Measurements from ENCODE around the gene LDLRAD4.

Gene LDLRAD4

DNA sequence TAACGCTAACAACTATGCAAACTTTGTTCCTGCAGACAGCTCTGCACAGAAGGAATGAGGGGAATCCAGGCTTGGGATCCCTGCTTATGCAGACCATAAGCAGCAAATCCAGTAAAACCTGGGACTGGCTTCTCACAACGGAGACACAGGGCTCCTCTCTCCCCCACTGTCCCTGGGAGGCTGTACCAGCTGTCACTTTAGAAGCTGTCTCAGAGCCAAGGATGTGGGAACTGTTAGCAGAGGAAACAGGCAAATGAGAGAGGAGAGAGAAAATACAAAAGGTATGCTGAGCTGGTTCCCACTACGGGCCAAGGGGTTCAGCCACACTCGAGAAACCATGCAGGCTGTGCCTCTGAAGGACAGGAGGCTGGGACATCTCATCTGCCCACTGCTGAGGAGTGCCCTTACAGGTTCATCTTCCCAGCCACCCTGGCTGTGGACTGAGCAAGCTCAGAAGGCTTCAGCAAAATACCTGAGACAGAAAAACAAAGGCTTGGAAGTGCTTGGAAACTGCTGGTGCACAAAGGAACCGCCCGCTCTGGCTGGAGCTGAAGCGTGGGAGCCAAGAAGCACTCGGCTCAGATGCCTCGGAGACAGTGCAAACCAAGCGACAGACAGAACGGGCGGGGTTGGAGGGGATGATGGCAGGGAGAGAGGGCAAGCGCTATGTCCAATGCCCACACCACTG is 435.3 kb downstream of the LDLRAD4 start:
- Histone ChIP-seq H2BK120ac (ENCODE audit: low read depth, low read length) (no peak overlapping the region), H2BK12ac (ENCODE audit: low read length in 2 of 2) (no peak overlapping the region), H3K23ac (ENCODE audit: low read length in 2 of 2) (no peak overlapping the region), H2BK15ac (ENCODE audit: low read depth, poor library complexity, severe bottlenecking) (no peak overlapping the region), H2AFZ (ENCODE audit: low read depth, low read length) (no peak overlapping the region), H3K27ac (ENCODE audit: low read length, poor library complexity, severe bottlenecking) (no peak overlapping the region), H3K36me3 (ENCODE audit: control insufficient read depth in 1 of 2, insufficient read depth in 2 of 2, low read depth in 1 of 2, low read length in 2 of 2) (no peaks in the 10 kb centered on the region), H4K8ac (ENCODE audit: low read length) (no peak overlapping the region), H3K4me1 (ENCODE audit: control insufficient read depth, insufficient read depth, low read depth, low read length) (peaks cover 5% of the 10 kb centered on the region), H3K4me2 (ENCODE audit: low read length, poor library complexity, severe bottlenecking) (no peak overlapping the region), H3K4ac (ENCODE audit: low read depth in 1 of 2, low read length in 2 of 2) (no peak overlapping the region), H3K79me1 (replicated peaks; ENCODE audit: low read length, poor library complexity, severe bottlenecking) (no peaks in the 10 kb centered on the region), H3K4me3 (ENCODE audit: insufficient read depth in 1 of 2, low read depth in 1 of 2, low read length in 2 of 2) (no peak overlapping the region), H3K14ac (ENCODE audit: low read length in 2 of 2) (no peak overlapping the region), H2BK5ac (ENCODE audit: low read depth, low read length, poor library complexity, severe bottlenecking) (no peak overlapping the region), H3K18ac (ENCODE audit: low read depth in 1 of 2, low read length in 2 of 2) (no peak overlapping the region), H3K9me3 (ENCODE audit: control insufficient read depth, low read length) (no peaks in the 10 kb centered on the region), H3K9ac (ENCODE audit: low read length) (no peak overlapping the region), H2AK5ac (ENCODE audit: low read length, severe bottlenecking) (no peak overlapping the region), H3K27me3 (ENCODE audit: control insufficient read depth in 1 of 2, insufficient read depth in 1 of 2, low read length in 2 of 2) (peaks cover 0 to 8% of the 10 kb centered on the region in 2 experiments), H4K91ac (ENCODE audit: low read length) (no peak overlapping the region)
- DNase-seq = no peak
- WGBS = 84% methylated on average over 13 of the region's 13 CpGs

DNA sequence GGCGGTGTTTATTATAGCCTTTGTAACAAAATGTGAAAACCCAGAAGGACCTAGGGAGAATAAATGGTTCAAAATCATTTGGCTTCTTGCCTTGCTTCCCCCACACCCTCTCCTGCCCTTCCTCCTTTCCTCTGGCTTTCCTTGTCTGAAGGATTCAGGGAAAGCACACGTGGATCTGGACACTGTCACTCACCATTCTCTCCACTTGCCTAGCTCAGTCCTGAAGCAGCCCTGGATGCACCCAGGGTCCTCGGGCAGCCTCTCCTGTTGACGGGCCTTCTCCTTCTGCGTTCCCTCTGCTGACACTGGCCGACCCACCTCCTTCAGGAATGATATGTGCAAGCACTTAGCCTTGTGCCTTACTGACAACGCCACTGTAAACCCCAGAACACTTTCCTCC is 439.4 kb downstream of the LDLRAD4 start:
- Histone ChIP-seq H3K4ac (ENCODE audit: low read depth in 1 of 2, low read length in 2 of 2) (no peak overlapping the region), H3K4me1 (ENCODE audit: control insufficient read depth, insufficient read depth, low read depth, low read length) (peaks cover 5% of the 10 kb centered on the region), H2AK5ac (ENCODE audit: low read length, severe bottlenecking) (no peak overlapping the region), H3K9me3 (ENCODE audit: control insufficient read depth, low read length) (no peaks in the 10 kb centered on the region), H2AFZ (ENCODE audit: low read depth, low read length) (no peak overlapping the region), H3K79me1 (replicated peaks; ENCODE audit: low read length, poor library complexity, severe bottlenecking) (peaks cover 1% of the 10 kb centered on the region), H3K23ac (ENCODE audit: low read length in 2 of 2) (no peak overlapping the region), H3K27me3 (ENCODE audit: control insufficient read depth in 1 of 2, insufficient read depth in 1 of 2, low read length in 2 of 2) (peaks cover 0 to 8% of the 10 kb centered on the region in 2 experiments), H2BK5ac (ENCODE audit: low read depth, low read length, poor library complexity, severe bottlenecking) (no peak overlapping the region), H3K27ac (ENCODE audit: low read length, poor library complexity, severe bottlenecking) (no peak overlapping the region), H2BK12ac (ENCODE audit: low read length in 2 of 2) (no peak overlapping the region), H3K14ac (ENCODE audit: low read length in 2 of 2) (no peak overlapping the region), H3K4me3 (ENCODE audit: insufficient read depth in 1 of 2, low read depth in 1 of 2, low read length in 2 of 2) (no peak overlapping the region), H3K9ac (ENCODE audit: low read length) (no peak overlapping the region), H2BK120ac (ENCODE audit: low read depth, low read length) (no peak overlapping the region), H3K36me3 (ENCODE audit: control insufficient read depth in 1 of 2, insufficient read depth in 2 of 2, low read depth in 1 of 2, low read length in 2 of 2) (no peaks in the 10 kb centered on the region), H4K91ac (ENCODE audit: low read length) (no peak overlapping the region), H3K18ac (ENCODE audit: low read depth in 1 of 2, low read length in 2 of 2) (no peak overlapping the region), H4K8ac (ENCODE audit: low read length) (no peak overlapping the region), H2BK15ac (ENCODE audit: low read depth, poor library complexity, severe bottlenecking) (no peak overlapping the region), H3K4me2 (ENCODE audit: low read length, poor library complexity, severe bottlenecking) (no peak overlapping the region)
- WGBS = 54% methylated on average over 6 of the region's 7 CpGs
- no peak for DNase-seq

DNA sequence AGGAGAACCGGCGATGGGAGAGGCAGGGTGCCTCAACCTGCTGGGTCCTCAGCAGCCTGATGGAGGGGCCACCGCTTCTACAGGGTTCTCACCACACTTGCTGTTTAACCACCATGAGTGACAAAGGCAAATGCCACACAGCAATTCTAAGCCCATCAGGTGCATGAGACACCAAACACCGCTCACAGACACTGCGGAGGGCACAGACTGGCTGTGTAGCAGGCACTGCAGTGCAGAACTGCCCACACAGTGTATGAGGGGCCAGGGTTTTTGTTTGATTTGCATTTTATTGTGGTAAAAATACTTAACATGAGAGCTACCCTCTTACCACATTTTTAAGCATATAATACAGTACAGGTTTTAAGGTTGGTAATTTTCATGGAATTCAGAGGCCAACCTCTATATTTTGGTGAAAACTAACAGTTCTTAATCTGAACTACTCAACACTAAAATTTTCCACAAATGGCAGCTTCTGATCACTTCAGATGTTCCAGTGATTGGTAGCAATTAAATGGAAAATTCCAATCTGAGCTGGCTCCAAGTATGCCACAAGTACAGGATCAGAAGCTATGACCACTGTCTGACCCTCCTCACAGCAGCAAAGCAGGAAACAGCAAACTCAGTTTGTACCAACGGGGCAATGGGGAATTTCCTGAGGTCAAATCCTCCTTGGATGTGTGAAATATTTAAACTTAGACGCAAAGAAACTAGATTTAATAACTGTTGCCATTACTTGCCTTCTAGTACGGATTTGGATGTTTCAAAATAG is 440.1 kb downstream of the LDLRAD4 start:
- no peak overlapping the region for H2BK15ac ChIP-seq (ENCODE audit: low read depth, poor library complexity, severe bottlenecking)
- no peak overlapping the region for H3K27ac ChIP-seq (ENCODE audit: low read length, poor library complexity, severe bottlenecking)
- no peak overlapping the region for H2BK5ac ChIP-seq (ENCODE audit: low read depth, low read length, poor library complexity, severe bottlenecking)
- H3K4me2 ChIP-seq (ENCODE audit: low read length, poor library complexity, severe bottlenecking) = no peak overlapping the region
- H3K23ac ChIP-seq (ENCODE audit: low read length in 2 of 2) = no peak overlapping the region
- H3K4me1 ChIP-seq (ENCODE audit: control insufficient read depth, insufficient read depth, low read depth, low read length) = peaks cover 5% of the 10 kb centered on the region
- no peak overlapping the region for H3K14ac ChIP-seq (ENCODE audit: low read length in 2 of 2)
- no peak overlapping the region for H2BK12ac ChIP-seq (ENCODE audit: low read length in 2 of 2)
- peaks cover 1% of the 10 kb centered on the region for H3K79me1 ChIP-seq (replicated peaks; ENCODE audit: low read length, poor library complexity, severe bottlenecking)
- no peaks in the 10 kb centered on the region for H3K36me3 ChIP-seq (ENCODE audit: control insufficient read depth in 1 of 2, insufficient read depth in 2 of 2, low read depth in 1 of 2, low read length in 2 of 2)
- no peak overlapping the region for H3K4ac ChIP-seq (ENCODE audit: low read depth in 1 of 2, low read length in 2 of 2)
- H3K27me3 ChIP-seq (ENCODE audit: control insufficient read depth in 1 of 2, insufficient read depth in 1 of 2, low read length in 2 of 2) = peaks cover 0 to 8% of the 10 kb centered on the region in 2 experiments
- H3K9me3 ChIP-seq (ENCODE audit: control insufficient read depth, low read length) = no peaks in the 10 kb centered on the region
- 85% methylated on average over 7 of the region's 8 CpGs for WGBS
- no peak overlapping the region for H2AK5ac ChIP-seq (ENCODE audit: low read length, severe bottlenecking)
- no peak overlapping the region for H4K8ac ChIP-seq (ENCODE audit: low read length)
- no peak overlapping the region for H2AFZ ChIP-seq (ENCODE audit: low read depth, low read length)
- no peak overlapping the region for H3K9ac ChIP-seq (ENCODE audit: low read length)
- no peak for DNase-seq
- no peak overlapping the region for H3K4me3 ChIP-seq (ENCODE audit: insufficient read depth in 1 of 2, low read depth in 1 of 2, low read length in 2 of 2)
- no peak overlapping the region for H3K18ac ChIP-seq (ENCODE audit: low read depth in 1 of 2, low read length in 2 of 2)
- no peak overlapping the region for H4K91ac ChIP-seq (ENCODE audit: low read length)
- H2BK120ac ChIP-seq (ENCODE audit: low read depth, low read length) = no peak overlapping the region

DNA sequence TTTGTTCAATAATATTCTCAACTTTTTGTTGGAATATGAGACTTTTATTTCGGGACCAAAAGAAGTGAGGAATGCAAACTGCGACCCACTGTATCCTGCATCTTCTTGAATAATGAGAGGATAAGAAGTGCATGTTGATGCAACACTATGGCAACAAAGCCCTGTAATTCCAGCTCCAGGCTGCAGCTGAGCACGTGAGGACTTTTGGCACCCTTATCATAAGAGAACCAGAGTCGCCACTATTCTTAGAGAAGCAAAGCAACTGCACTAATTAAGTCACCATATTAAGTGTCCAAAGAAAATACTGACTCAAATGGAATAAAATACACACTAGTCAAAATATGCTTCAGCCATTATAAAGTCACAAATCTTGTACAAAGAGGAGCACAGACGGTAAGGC is 441.9 kb downstream of the LDLRAD4 start:
- Histone ChIP-seq H3K4me2 (ENCODE audit: low read length, poor library complexity, severe bottlenecking) (no peak overlapping the region), H4K91ac (ENCODE audit: low read length) (no peak overlapping the region), H3K79me1 (replicated peaks; ENCODE audit: low read length, poor library complexity, severe bottlenecking) (peaks cover 1% of the 10 kb centered on the region), H3K18ac (ENCODE audit: low read depth in 1 of 2, low read length in 2 of 2) (no peak overlapping the region), H2BK120ac (ENCODE audit: low read depth, low read length) (no peak overlapping the region), H4K8ac (ENCODE audit: low read length) (no peak overlapping the region), H3K27me3 (ENCODE audit: control insufficient read depth in 1 of 2, insufficient read depth in 1 of 2, low read length in 2 of 2) (no peaks in the 10 kb centered on the region), H3K4me3 (ENCODE audit: insufficient read depth in 1 of 2, low read depth in 1 of 2, low read length in 2 of 2) (no peak overlapping the region), H3K23ac (ENCODE audit: low read length in 2 of 2) (no peak overlapping the region), H3K14ac (ENCODE audit: low read length in 2 of 2) (no peak overlapping the region), H2BK12ac (ENCODE audit: low read length in 2 of 2) (no peak overlapping the region), H3K9me3 (ENCODE audit: control insufficient read depth, low read length) (no peaks in the 10 kb centered on the region), H2BK15ac (ENCODE audit: low read depth, poor library complexity, severe bottlenecking) (no peak overlapping the region), H2AFZ (ENCODE audit: low read depth, low read length) (no peak overlapping the region), H2BK5ac (ENCODE audit: low read depth, low read length, poor library complexity, severe bottlenecking) (no peak overlapping the region), H2AK5ac (ENCODE audit: low read length, severe bottlenecking) (no peak overlapping the region), H3K36me3 (ENCODE audit: control insufficient read depth in 1 of 2, insufficient read depth in 2 of 2, low read depth in 1 of 2, low read length in 2 of 2) (peaks cover 0 to 8% of the 10 kb centered on the region in 2 experiments), H3K27ac (ENCODE audit: low read length, poor library complexity, severe bottlenecking) (no peak overlapping the region), H3K4ac (ENCODE audit: low read depth in 1 of 2, low read length in 2 of 2) (no peak overlapping the region), H3K9ac (ENCODE audit: low read length) (no peak overlapping the region), H3K4me1 (ENCODE audit: control insufficient read depth, insufficient read depth, low read depth, low read length) (no peaks in the 10 kb centered on the region)
- DNase-seq = no peak
- WGBS = 100% methylated on average over 4 of the region's 5 CpGs

All from mesenchymal stem cell (in vitro differentiated cells and primary cell).